ENCODE results near the gene ATP6V1G3. TPM values are rescaled to one million over a fixed set of nuclear protein-coding genes. Genes with fewer than 3 reads are reported as not detected.

ATP6V1G3 gene
- polyA plus RNA-seq, 3 donors, result not detected

DNA sequence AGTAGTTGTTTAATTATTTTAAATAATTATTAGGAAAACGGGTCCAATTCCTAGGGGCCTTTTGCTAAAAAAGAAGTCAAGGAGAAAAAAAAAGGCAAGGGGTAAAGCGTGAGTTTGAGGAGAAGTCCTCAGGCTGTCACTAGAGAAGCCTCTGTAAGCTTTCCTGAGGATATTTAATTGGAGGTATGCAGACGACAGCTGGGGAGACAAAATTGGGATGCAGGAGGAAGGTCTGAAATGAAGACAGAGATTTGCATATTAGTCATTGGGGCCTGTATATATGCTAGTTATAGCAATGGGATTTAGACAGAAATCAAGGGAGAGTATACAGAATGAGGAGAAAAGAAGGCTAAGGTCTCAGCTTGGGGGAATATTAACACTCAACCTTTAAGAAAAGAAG, 8.6 kb downstream of the ATP6V1G3 start:
- peaks cover 0 to 3% (median 0%) of the 10 kb centered on the region in 7 donors for H3K9me3 Mint-ChIP-seq
- peak overlapping the region in 1 of 7 donors; percentile 26 for H3K27ac Mint-ChIP-seq
- no peak overlapping the region for H3K4me3 Mint-ChIP-seq
- no peak overlapping the region for H3K27ac ChIP-seq (ENCODE audit: low read depth in 1 of 2, low read length in 2 of 2)
- H3K36me3 Mint-ChIP-seq, result no peaks in the 10 kb centered on the region
- H3K4me1 Mint-ChIP-seq, result peaks cover 17% of the 10 kb centered on the region
- TF ChIP-seq, protein P1, sequence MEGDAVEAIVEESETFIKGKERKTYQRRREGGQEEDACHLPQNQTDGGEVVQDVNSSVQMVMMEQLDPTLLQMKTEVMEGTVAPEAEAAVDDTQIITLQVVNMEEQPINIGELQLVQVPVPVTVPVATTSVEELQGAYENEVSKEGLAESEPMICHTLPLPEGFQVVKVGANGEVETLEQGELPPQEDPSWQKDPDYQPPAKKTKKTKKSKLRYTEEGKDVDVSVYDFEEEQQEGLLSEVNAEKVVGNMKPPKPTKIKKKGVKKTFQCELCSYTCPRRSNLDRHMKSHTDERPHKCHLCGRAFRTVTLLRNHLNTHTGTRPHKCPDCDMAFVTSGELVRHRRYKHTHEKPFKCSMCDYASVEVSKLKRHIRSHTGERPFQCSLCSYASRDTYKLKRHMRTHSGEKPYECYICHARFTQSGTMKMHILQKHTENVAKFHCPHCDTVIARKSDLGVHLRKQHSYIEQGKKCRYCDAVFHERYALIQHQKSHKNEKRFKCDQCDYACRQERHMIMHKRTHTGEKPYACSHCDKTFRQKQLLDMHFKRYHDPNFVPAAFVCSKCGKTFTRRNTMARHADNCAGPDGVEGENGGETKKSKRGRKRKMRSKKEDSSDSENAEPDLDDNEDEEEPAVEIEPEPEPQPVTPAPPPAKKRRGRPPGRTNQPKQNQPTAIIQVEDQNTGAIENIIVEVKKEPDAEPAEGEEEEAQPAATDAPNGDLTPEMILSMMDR (IDR thresholded peaks at IDR 0.05), result no peak
- H3K79me2 ChIP-seq (ENCODE audit: insufficient read depth, low read length), result no peaks in the 10 kb centered on the region
- no peak overlapping the region for H3K4me3 ChIP-seq (replicated peaks in 1 of 3; ENCODE audit: low read depth in 2 of 3, low read length in 3 of 3)
- H3K4me2 ChIP-seq (replicated peaks; ENCODE audit: extremely low read depth, low read length, poor library complexity, severe bottlenecking), result no peak overlapping the region
- no peaks in the 10 kb centered on the region for H4K20me1 ChIP-seq (ENCODE audit: insufficient read depth, low read length)
- no peaks in the 10 kb centered on the region for H3K9me3 ChIP-seq (replicated peaks in 1 of 2; ENCODE audit: control insufficient read depth in 1 of 2, insufficient read depth in 1 of 2, low read length in 2 of 2)
- no peak overlapping the region for H2AFZ ChIP-seq (ENCODE audit: insufficient read depth, low read depth, low read length, poor library complexity, severe bottlenecking)
- intact Hi-C loops (cut with micrococcal nuclease), result loop anchor here in 1 of 2 donors (10.0 kb wide), 1 partner anchor 153 kb away; no protein-coding TSS in a partner anchor
- no peak for DNase-seq
- H3K4me1 ChIP-seq (ENCODE audit: control insufficient read depth in 1 of 2, insufficient read depth in 2 of 2, low read length in 2 of 2), result peaks cover 6 to 12% of the 10 kb centered on the region in 2 donors
- H3K36me3 ChIP-seq (replicated peaks in 1 of 2; ENCODE audit: control insufficient read depth in 1 of 2, insufficient read depth in 2 of 2, low read length in 2 of 2), result no peaks in the 10 kb centered on the region
- 95% methylated on average over 3 of the region's 3 CpGs for WGBS (ENCODE audit: insufficient coverage)
- no peak overlapping the region for H3K9ac ChIP-seq (ENCODE audit: insufficient read depth, low read length, poor library complexity, severe bottlenecking)
- no peaks in the 10 kb centered on the region for H3K27me3 ChIP-seq (ENCODE audit: control insufficient read depth in 2 of 2, insufficient read depth in 2 of 2, low read length in 2 of 2)
- peaks cover 0 to 5% (median 0%) of the 10 kb centered on the region in 3 donors for H3K27me3 Mint-ChIP-seq (ENCODE audit: low read depth in 3 of 3)

DNA sequence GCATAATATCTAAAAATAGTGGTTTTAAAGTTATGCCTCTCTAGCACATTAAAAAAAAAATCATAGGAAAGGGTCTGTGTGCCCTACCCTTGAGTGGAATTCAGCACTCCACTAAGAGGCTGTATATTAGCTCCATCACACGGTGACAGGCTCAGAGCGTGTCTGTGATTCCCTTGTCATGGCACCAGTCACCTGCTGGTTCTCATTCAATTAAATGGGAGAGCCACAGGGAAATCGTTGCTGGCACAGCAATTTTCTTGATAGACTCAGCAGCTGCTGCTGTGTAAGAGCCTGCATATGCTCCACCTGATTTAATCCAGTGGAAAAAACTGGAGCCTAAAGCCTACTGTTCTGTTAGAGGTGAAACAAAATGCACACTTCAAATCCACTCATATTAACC, 9.5 kb downstream of the ATP6V1G3 start:
- Histone ChIP-seq H3K4me1 (ENCODE audit: control insufficient read depth in 1 of 2, insufficient read depth in 2 of 2, low read length in 2 of 2) (peaks cover 6 to 12% of the 10 kb centered on the region in 2 donors), H4K20me1 (ENCODE audit: insufficient read depth, low read length) (no peaks in the 10 kb centered on the region), H3K4me2 (replicated peaks; ENCODE audit: extremely low read depth, low read length, poor library complexity, severe bottlenecking) (no peak overlapping the region), H3K36me3 (replicated peaks in 1 of 2; ENCODE audit: control insufficient read depth in 1 of 2, insufficient read depth in 2 of 2, low read length in 2 of 2) (no peaks in the 10 kb centered on the region), H3K9me3 (replicated peaks in 1 of 2; ENCODE audit: control insufficient read depth in 1 of 2, insufficient read depth in 1 of 2, low read length in 2 of 2) (no peaks in the 10 kb centered on the region), H3K79me2 (ENCODE audit: insufficient read depth, low read length) (no peaks in the 10 kb centered on the region), H3K27me3 (ENCODE audit: control insufficient read depth in 2 of 2, insufficient read depth in 2 of 2, low read length in 2 of 2) (no peaks in the 10 kb centered on the region), H3K9ac (ENCODE audit: insufficient read depth, low read length, poor library complexity, severe bottlenecking) (no peak overlapping the region), H3K4me3 (replicated peaks in 1 of 3; ENCODE audit: low read depth in 2 of 3, low read length in 3 of 3) (no peak overlapping the region), H2AFZ (ENCODE audit: insufficient read depth, low read depth, low read length, poor library complexity, severe bottlenecking) (no peak overlapping the region), H3K27ac (ENCODE audit: low read depth in 1 of 2, low read length in 2 of 2) (no peak overlapping the region)
- DNase-seq, result no peak
- intact Hi-C loops (cut with micrococcal nuclease), result loop anchor here in 1 of 2 donors (10.0 kb wide), 1 partner anchor 154 kb away; no protein-coding TSS in a partner anchor
- Mint-ChIP-seq H3K4me3 (no peak overlapping the region), H3K9me3 (peaks cover 0 to 3% (median 0%) of the 10 kb centered on the region in 7 donors), H3K27me3 (ENCODE audit: low read depth in 3 of 3) (peaks cover 0 to 5% (median 0%) of the 10 kb centered on the region in 3 donors), H3K36me3 (no peaks in the 10 kb centered on the region), H3K4me1 (peaks cover 16% of the 10 kb centered on the region), H3K27ac (no peak overlapping the region)
- WGBS (ENCODE audit: insufficient coverage), result 93% methylated on average over 3 of the region's 3 CpGs
- TF ChIP-seq, protein P1 (IDR thresholded peaks at IDR 0.05), result no peak

Data from CD14-positive monocyte (primary cell).